HG03575 (cell line): ENCODE results near the gene PLCB2.

ENCODE experiments used
- ATAC-seq: cut with Tn5 transposase; IDR thresholded peaks from one replicate; pipeline ENCODE4 v1.9.1; 2021; ENCODE audit not compliant: unreplicated experiment, insufficient number of reproducible peaks, low FRiP score; ENCODE audit errors: extremely low read depth

The PLCB2 gene, protein sequence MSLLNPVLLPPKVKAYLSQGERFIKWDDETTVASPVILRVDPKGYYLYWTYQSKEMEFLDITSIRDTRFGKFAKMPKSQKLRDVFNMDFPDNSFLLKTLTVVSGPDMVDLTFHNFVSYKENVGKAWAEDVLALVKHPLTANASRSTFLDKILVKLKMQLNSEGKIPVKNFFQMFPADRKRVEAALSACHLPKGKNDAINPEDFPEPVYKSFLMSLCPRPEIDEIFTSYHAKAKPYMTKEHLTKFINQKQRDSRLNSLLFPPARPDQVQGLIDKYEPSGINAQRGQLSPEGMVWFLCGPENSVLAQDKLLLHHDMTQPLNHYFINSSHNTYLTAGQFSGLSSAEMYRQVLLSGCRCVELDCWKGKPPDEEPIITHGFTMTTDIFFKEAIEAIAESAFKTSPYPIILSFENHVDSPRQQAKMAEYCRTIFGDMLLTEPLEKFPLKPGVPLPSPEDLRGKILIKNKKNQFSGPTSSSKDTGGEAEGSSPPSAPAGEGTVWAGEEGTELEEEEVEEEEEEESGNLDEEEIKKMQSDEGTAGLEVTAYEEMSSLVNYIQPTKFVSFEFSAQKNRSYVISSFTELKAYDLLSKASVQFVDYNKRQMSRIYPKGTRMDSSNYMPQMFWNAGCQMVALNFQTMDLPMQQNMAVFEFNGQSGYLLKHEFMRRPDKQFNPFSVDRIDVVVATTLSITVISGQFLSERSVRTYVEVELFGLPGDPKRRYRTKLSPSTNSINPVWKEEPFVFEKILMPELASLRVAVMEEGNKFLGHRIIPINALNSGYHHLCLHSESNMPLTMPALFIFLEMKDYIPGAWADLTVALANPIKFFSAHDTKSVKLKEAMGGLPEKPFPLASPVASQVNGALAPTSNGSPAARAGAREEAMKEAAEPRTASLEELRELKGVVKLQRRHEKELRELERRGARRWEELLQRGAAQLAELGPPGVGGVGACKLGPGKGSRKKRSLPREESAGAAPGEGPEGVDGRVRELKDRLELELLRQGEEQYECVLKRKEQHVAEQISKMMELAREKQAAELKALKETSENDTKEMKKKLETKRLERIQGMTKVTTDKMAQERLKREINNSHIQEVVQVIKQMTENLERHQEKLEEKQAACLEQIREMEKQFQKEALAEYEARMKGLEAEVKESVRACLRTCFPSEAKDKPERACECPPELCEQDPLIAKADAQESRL

DNA sequence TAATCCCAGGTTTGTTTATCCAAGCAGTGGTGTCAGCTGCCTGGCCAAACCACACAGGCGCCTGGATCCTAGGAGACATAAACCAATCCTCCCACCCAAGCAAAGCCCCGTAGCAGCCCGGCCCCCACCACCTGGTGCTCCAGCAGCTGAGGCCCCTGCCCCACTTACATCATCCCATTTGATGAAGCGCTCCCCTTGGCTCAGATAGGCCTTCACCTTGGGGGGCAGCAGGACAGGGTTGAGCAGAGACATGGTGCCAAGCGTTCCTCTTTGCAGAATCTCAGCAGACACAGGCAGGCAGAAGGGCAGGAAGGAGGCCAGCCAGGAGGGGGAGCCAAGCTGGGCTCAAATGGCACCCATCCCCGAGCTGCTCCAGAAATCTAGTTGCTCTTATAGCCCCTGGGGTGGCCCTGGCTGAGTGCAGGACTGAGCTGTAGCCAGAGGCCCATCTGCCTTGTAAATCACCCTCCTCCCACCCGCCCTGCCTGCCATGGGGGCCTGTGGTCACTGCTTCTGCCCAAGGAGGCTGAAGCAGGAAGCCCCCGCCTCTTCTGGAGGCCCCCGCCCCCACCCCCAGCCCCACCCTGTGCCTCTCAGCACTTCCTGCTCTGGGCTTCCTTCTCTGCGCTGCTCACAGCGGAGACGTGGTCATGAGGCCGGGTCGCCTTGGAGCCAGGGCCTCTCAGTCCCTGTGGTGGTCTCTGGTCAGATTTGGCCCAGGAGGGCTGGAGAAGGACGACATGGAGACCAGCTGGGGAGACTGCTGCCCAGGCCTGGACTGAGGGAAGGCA lies at the start of gene PLCB2:
TSS of gene PLCB2 (minus strand) at position 515 of the 791 bp plus-strand sequence. CDS start at position 252, 263 bp downstream.
- ATAC-seq, result no peak

DNA sequence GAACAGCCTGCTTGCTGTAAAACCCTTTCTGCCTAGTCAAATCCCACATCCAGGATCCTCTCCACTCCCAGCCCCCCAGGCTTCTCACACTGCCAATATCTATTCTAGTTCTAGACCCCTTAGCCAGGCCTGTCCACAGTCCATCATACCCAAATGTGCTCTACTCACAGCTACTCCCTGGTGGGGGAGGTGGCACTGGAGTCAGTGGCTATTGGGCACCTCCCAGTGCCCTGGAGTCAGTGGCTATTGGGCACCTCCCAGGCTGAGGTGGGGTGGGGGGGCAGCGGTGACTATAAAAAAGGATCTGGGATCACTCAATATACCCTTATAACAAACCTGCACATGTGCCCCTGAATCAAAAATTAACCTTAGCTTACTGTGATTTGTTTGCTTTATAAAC lies 49.5 kb upstream of the PLCB2 start:
- ATAC-seq, result no peak

DNA sequence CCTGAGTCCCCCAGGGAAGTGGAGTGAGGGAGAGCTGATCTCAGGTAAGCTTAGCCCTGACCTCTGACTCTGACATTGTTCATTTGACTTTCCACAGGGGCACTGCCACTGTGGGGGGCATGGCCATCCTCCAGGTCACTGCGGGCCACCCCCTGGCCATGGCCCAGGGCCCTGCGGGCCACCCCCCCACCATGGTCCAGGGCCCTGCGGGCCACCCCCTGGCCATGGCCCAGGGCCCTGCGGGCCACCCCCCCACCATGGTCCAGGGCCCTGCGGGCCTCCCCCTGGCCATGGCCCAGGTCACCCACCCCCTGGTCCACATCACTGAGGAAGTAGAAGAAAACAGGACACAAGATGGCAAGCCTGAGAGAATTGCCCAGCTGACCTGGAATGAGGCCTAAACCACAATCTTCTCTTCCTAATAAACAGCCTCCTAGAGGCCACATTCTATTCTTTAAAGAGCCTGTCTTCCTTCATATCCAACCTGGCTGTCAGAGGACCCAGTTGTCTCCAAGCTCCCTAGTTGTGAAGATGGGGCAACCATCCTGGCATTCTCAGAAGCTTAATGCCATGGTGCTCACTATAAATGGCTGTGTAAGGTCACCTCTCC lies 48.3 kb upstream of the PLCB2 start:
- no peak for ATAC-seq

DNA sequence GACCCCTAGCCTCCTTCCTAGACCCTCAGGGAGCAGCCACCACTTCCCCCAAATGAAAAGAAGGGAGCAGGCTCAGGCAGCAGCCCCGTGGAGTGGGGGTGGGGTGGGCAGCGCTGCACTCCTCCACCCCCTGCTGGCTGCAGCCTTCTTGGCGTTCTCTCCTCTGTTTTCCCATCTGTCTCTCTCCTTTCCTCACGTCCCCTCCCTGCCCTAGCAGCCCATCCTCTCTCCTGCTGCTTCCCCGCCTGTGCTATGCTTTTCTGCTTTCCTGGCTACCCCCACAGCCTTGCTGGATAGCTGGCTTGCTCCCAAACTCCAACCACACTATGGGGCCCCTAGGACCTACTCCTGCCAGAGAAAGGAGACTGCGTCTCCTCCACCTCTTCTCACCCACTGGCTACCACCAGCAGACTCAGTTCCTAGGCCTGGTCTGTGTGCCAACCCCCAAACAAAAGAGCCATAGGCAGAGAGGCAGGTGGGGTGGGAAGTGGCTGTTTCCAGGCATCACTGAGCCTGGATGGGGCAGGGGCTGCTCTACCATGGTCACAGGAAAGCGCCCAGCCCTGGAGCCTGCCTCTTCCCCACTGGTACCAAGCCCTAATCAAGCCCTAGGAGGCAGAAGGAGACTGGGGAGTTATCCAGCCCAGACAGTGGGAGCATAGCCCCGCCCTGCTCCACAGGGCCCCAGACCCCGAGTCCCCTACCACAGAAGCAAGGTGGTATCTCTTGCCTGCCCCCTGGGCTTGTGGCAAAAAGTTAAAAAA lies 46.9 kb upstream of the PLCB2 start:
- no peak for ATAC-seq

DNA sequence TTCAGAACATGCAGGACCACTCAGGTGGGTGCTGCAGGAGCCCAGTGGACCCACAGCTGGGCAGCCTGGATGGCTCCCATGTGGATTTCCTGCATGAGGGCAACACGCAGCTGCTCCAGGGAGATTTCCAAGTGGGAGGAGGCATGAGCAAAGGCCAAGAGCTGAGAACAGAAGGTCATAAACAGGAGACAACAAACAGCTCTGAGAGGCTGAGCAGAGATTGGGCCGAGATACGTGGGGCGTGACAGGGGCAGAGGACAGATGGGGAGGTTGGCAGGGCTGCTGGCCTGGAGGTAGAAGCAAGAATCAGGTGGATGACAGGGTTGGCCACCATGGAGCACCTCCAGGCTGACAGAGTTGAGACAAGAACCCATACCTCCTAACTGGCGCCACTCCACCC lies 46.0 kb upstream of the PLCB2 start:
- no peak for ATAC-seq

DNA sequence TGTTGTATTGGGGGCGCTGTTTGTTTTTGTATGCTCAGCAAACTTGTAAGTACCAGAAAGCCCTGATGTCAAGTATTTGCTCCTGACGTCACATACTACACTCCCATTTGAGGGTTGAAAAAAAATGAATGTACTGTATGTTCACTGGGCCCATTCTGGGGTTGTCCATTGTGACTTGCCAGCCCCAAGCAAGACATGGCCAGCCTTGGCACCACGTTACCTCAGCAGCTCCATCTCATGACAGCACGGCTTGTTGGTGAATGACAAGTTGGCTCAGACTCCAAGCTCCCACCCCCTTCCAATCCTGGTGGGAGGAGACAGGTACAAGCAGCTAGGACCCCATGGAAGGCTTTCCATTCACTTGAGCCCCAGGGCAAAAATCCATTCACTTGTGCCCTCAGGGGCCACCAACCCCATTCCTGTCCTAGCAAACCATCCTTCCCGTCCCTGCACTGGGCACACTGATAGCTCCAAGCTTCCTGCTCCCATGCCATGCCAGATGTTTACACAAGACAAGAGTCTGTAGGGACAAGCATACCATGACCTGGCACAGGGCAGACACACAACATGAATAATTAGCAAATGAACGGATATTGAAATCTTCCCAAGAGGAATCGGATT lies 44.7 kb upstream of the PLCB2 start:
- no peak for ATAC-seq

DNA sequence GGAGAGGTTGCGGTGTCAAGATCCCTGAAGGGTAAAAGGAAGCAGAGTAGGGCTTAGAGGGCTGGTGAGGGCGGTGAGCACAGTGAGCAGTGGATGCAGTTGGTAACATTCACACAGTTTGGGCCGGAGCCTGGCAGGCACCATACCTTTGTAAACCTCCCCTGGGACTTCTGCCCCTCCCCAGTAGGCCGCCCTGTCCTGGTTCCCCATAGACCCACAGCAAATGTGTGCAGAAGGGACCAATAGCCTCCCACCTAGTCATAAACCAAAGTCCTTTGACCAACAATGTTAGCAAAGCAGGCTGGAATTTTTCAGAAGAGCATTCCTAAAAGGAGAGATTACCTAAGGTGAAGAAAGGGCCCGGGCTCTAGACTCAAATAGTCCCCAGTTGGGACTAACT lies 41.4 kb upstream of the PLCB2 start:
- no peak for ATAC-seq

DNA sequence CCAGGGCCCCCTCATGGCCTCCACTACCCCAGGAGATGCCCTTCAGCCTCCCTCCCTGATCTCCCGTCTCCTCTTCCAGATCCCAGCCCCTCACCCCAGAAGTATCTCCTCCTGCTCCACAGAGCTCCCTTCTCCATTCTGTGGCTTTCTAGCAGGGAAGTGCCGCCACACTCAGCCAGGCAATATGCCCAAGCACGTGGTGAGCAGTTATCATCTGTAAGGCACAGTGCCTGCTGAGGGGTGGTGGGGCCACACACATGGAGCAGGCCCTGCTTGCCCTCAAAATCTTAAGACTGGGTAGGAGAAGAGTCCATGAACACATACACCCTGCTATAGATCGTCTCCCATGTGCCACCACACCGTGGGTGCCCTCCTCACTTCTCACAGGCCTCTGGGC lies 40.7 kb upstream of the PLCB2 start:
- ATAC-seq, result no peak

DNA sequence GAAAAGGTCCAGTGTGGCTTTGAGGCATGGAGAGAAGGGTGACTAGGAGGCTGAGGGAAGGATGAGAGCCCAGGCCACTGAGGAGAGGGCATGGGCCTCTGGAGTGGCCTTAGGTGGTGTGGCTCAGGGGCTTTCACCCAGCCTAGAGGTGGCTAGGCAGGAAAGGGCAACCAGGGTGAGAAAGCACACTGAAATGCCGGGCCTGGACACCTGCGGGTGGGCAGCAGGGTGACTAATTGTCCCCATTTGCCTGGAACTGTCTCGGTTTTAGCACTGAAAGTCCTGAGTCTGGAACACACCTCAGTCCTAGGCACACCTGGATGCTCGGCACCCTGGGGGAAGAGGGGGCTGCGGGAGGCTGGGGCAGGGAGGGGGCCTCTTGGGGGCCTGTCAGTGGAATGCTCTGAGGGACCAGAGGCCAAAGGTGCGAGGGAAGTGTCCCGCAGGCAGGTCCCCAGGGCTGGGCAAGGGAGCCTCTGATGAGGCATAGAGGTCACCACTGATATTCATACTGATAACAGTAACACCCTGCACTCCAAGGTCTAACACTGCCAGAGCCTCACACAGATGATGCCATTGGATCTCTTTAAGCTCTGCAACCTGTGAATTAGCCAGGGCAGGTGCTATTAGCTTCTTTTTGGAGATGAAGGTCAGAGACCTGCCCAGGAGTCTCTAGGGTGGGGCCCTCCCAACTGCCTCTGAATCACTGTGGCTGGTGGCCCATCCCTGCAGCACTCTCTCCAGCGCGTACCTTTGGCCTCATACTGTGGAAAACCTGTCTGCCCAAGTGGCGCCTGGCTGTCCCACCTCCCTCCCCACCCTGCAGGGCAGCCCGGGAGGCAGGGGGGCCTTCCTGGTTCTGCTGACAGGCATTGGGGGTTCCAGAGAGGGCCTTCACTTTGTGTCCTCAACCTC lies 40.1 kb upstream of the PLCB2 start:
- ATAC-seq, result no peak

DNA sequence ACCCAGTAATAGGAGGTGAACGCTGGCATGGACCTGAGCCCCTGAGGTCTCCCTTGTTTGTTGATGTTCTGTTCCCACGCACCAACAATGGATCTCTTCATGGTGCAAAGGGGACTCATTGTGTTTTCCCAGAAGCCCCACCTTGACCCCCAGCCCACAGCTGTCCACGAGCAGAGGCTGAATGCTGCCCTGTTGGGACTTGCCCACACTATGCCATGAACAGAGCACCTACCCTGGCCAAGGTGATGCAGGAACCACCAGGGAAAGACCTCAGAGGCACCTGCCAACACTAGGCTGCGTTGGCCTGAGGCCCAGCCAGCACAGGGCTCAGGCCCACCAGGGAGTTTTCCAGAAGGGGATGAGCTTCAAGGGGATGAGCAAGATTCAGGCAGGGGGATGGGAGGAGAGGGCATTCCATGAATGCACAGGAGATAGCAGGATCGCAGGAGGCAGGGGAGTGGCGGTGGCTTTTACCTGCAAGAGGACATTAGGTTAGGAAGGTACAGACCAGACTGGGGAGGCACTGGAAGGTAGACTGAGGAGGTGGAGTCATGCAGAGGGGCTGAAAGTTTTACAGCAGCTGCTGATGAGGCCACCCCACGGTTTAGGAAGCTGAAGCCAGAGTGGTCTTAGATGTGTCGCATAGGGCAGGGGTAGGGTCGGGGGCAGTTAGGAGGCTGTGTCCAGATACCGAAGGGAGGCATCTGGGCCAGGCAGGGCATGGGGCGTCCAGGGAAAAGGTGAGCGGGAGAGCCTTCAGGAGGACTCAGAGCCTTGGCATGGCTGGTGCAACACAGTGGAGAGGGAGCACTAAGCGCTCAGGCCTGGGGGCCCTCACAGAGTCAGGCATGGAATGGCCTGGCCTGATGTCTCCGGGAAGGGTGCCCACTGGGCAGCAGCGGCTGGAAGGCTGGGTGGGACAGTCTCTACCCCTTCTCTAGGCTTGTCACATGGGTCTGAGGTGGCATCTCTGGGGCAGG lies 39.1 kb upstream of the PLCB2 start:
- no peak for ATAC-seq

DNA sequence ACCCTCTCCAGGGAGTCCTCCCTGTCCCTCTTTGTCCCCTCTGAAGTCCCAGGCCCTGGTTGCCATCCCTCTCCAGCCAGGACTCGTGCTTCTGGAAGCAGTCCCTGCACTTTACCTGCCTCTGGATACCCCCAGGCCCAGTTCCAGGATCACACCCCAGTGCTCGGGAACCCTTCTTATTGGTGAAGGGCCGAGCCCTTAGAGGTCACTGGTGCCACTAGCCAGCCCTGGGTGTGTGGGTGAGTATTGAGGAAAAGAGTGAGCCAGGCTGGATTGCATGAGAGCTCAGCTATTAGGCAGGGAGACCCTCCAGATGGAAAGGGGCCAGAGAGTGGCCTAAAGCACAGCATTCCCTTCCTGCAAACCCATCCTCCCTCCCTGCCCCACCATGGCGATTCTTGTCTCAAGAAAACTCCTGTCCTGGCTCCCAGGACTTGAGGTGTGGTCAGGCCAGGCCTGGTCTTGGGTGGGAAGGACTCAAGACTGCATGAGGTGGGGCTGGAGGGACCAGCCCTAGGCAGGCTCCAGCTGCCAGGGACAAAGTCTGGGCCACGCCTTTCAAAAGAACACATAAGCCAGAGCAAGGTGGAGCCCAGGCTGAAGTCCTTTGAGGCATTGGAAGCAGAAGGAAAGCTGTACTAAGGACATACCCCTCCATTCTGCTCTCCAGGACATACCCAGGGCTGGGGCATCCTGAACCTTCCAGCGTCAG lies 38.3 kb upstream of the PLCB2 start:
- no peak for ATAC-seq

DNA sequence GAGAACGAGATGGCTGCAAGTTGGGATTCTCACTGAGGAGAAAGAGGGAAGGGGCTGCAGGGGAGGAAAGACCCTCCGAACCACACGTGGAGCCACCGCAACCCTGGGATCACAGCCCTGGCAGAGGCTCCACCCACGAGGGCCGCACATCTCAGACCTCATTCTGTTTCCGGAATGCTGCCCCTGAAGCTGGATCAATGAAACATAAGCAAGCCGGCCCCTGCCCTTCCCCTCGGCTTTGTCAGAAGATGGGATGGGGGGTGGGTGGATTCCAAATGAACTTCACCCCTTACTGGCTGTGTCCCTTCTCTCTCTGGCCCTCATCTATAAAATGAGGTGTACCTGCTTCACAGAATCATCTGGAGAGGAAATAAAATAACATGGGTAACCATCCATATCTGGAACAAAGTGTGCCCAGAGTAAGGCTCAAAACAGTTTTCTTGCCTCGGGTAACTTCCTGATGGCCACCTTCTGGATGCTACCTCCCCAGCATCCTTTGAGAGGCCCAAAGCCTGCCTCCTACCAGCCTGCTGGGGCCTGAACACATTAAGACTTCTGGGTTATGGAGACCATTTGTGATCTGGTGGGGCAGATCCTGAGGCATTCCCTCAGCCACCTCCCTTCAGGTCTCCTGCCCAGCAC lies 37.6 kb upstream of the PLCB2 start:
- ATAC-seq, result no peak

DNA sequence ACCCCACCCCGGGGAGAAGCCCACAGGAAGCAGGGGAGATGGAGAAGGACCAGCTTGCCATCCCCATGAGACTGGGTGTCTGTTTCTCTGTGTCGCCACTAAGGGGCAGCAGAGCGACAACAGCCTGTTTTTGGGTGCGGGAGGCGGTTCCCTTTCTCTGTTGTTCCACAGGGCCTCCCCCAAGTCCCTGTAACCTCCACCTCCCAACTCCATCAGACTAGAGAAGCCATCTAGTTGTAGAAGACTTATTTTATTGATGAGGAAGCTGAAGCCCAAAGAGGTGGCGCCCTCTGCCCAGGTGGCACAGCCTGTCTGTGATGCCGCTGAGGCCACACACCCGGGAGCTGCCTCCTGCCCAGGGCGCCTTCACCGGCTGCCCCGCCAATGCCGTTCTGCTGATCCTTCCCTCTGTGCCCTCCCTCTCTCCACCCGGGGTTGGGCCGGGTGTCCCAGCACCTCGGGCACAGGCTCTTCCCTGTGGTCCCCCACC lies 36.9 kb upstream of the PLCB2 start:
- no peak for ATAC-seq

DNA sequence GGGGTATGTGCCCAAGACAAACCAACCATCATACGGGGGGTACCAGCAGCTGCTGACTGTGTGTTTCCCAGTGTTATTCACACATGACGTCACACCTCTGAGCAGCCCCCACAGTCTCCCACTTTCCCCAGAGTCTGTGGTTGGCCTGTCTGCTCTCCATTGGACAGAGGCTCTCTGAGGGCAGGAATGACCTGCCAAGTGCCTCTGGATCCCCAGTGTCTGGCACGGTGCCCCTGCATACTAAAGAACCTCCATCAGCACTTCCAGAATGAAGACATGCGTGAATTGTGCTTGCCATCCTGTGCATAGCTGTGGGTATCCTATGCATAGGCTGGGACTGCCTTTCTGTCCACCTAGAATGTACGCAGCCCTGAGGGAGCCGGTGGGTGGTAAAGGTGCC lies 36.5 kb upstream of the PLCB2 start:
- no peak for ATAC-seq
